HepG2 (cell line): Measurements from ENCODE around the gene GNB3. TPM values are rescaled to one million over a fixed set of nuclear protein-coding genes. Genes with fewer than 3 reads are reported as not detected.
A peak's percentile ranks its signal among the peaks of the same experiment; 100 is the strongest.

Experiments
- CBX5 ChIP-seq: sonication (generic); formaldehyde crosslinking; IDR thresholded peaks from 2 replicates; pipeline ENCODE4 v1.4.0; 2020; ENCODE audit warnings: missing genetic modification reagents, borderline replicate concordance
- FOXP1 ChIP-seq, 2 experiments: fragments of 450-650 bp in 1 of 2; IDR thresholded peaks; 2 replicates each; pipeline ENCODE4 v1.6.1; 2017 to 2018; ENCODE audit warnings: antibody characterized with exemption in 1 of 2
- NFKB2 ChIP-seq: sonication (generic); formaldehyde crosslinking; IDR thresholded peaks from 2 replicates; pipeline ENCODE4 v1.4.0; 2020; ENCODE audit warnings: missing genetic modification reagents, borderline replicate concordance
- POGZ ChIP-seq: sonication (generic); formaldehyde crosslinking; IDR thresholded peaks from 2 replicates; pipeline ENCODE4 v1.4.0; 2020; ENCODE audit warnings: mild to moderate bottlenecking, missing genetic modification reagents
- RBM39 ChIP-seq: fragments of 200-400 bp; formaldehyde crosslinking; IDR thresholded peaks from one replicate; pipeline ENCODE4 v1.6.1; 2018; ENCODE audit warnings: antibody characterized with exemption, mild to moderate bottlenecking, low read depth, low read length; ENCODE audit not compliant: poor library complexity, severe bottlenecking
- TBL1XR1 ChIP-seq: fragments of 150-350 bp; IDR thresholded peaks from 2 replicates; pipeline ENCODE4 v1.6.1; 2014; ENCODE audit warnings: borderline replicate concordance, low read length; ENCODE audit not compliant: partially characterized antibody
- ZFYVE20 ChIP-seq: sonication (generic); formaldehyde crosslinking; IDR thresholded peaks from 2 replicates; pipeline ENCODE4 v1.8.0; 2023; ENCODE audit warnings: low read depth, mild to moderate bottlenecking, moderate library complexity, missing genetic modification reagents, borderline replicate concordance
- ZNF790 ChIP-seq: sonication (generic); formaldehyde crosslinking; IDR thresholded peaks from 2 replicates; pipeline ENCODE4 v1.8.0; 2022; ENCODE audit warnings: missing genetic modification reagents, mild to moderate bottlenecking, borderline replicate concordance
- polyA plus RNA-seq, 8 experiments: library from polyadenylated mRNA; depleted of rRNA in 3 of 8; stranded (reverse) in 7 of 8; unstranded in 1 of 8; fragments of >200 nt; fragmentation: Illumina TruSeq in 4 of 8; extraction: Trizol in 4 of 8; gene quantifications; 2 replicates each; pipeline versions ENCODE4 v1.2.1 to v1.2.3, GENCODE V29; 2011 to 2016; ENCODE audit warnings: low read depth in 4 of 8, missing spikeins in 1 of 8, mixed read lengths in 1 of 8; ENCODE audit not compliant: insufficient read depth in 1 of 8
- total RNA-seq, 5 experiments: library from RNA; depleted of rRNA; stranded (reverse); fragments of >200 nt; fragmentation: Illumina TruSeq; extraction: Trizol; gene quantifications; 2 replicates each; pipeline ENCODE4 v1.2.3, GENCODE V29; 2016; ENCODE audit warnings: low read depth in 1 of 5
- TF ChIP-seq, protein P1 (sequence below): sonication (generic); formaldehyde crosslinking; IDR thresholded peaks from 2 replicates; pipeline ENCODE4 v1.5.0; 2020; ENCODE audit warnings: missing genetic modification reagents, mild to moderate bottlenecking, borderline replicate concordance
- TF ChIP-seq, protein P2 (sequence below): IDR thresholded peaks from 2 replicates; pipeline ENCODE4 v1.6.1; 2016
- TF ChIP-seq, protein P3 (sequence below): sonication (generic); formaldehyde crosslinking; IDR thresholded peaks from 2 replicates; pipeline ENCODE4 v1.4.0; 2020; ENCODE audit warnings: missing genetic modification reagents, borderline replicate concordance

Gene GNB3
- total and polyA plus RNA-seq, 2 of the 13 experiments (the other 11 are each of a cell fraction or from before 2014, with no cell fraction given) = 1.3 to 3.6 TPM

DNA sequence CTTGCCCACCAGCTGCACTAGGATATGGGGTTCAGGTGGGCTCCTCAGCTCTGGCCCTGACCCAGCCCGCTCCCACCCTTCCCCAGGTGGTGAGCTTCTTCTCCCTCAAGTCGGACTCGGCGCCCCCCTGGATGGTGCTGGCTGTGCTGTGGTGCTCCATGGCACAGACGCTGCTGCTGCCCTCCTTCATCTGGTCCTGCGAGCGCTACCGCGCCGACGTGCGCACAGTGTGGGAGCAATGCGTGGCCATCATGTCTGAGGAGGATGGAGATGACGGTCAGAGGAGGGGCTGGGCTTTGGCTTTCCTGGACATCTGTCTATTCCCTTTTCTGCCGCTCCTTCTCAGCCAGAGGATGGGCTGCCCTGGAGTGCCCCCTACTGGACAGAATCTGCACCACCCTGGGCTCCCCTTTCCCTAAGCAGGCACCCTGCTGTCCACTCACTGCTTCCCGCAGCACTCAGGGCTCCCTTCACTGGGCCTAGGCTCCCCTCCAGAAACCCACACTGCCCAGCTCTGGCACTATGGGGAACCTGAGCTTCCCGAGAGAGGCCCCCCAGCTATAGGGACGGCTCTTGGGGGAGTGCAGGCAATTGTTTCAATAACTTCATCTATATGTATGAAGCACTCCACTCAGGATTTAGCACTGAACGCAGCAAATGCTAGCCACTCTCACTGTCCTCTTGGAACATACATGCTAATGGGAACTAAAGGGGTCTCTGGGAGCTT, 15.2 kb upstream of the GNB3 start (continued):
- no peak for TF ChIP-seq TBL1XR1
- TF ChIP-seq, protein P1, sequence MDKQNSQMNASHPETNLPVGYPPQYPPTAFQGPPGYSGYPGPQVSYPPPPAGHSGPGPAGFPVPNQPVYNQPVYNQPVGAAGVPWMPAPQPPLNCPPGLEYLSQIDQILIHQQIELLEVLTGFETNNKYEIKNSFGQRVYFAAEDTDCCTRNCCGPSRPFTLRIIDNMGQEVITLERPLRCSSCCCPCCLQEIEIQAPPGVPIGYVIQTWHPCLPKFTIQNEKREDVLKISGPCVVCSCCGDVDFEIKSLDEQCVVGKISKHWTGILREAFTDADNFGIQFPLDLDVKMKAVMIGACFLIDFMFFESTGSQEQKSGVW (CRISPR knock-in tag) = no peak
- TF ChIP-seq NFKB2 (CRISPR knock-in tag) = peak; percentile 48; the same call in 1 of the 2 replicates
- TF ChIP-seq FOXP1 (IDR thresholded peaks at IDR 0.05) = no peak
- TF ChIP-seq FOXP1 (CRISPR knock-in tag; IDR thresholded peaks at IDR 0.05) = no peak
- TF ChIP-seq POGZ (CRISPR knock-in tag) = no peak
- TF ChIP-seq, protein P2, sequence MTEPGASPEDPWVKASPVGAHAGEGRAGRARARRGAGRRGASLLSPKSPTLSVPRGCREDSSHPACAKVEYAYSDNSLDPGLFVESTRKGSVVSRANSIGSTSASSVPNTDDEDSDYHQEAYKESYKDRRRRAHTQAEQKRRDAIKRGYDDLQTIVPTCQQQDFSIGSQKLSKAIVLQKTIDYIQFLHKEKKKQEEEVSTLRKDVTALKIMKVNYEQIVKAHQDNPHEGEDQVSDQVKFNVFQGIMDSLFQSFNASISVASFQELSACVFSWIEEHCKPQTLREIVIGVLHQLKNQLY (CRISPR knock-in tag) = 0 out of 2 replicates have a peak, but pooled peaks have one; percentile 46
- TF ChIP-seq, protein P3, sequence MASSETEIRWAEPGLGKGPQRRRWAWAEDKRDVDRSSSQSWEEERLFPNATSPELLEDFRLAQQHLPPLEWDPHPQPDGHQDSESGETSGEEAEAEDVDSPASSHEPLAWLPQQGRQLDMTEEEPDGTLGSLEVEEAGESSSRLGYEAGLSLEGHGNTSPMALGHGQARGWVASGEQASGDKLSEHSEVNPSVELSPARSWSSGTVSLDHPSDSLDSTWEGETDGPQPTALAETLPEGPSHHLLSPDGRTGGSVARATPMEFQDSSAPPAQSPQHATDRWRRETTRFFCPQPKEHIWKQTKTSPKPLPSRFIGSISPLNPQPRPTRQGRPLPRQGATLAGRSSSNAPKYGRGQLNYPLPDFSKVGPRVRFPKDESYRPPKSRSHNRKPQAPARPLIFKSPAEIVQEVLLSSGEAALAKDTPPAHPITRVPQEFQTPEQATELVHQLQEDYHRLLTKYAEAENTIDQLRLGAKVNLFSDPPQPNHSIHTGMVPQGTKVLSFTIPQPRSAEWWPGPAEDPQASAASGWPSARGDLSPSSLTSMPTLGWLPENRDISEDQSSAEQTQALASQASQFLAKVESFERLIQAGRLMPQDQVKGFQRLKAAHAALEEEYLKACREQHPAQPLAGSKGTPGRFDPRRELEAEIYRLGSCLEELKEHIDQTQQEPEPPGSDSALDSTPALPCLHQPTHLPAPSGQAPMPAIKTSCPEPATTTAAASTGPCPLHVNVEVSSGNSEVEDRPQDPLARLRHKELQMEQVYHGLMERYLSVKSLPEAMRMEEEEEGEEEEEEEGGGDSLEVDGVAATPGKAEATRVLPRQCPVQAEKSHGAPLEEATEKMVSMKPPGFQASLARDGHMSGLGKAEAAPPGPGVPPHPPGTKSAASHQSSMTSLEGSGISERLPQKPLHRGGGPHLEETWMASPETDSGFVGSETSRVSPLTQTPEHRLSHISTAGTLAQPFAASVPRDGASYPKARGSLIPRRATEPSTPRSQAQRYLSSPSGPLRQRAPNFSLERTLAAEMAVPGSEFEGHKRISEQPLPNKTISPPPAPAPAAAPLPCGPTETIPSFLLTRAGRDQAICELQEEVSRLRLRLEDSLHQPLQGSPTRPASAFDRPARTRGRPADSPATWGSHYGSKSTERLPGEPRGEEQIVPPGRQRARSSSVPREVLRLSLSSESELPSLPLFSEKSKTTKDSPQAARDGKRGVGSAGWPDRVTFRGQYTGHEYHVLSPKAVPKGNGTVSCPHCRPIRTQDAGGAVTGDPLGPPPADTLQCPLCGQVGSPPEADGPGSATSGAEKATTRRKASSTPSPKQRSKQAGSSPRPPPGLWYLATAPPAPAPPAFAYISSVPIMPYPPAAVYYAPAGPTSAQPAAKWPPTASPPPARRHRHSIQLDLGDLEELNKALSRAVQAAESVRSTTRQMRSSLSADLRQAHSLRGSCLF (CRISPR knock-in tag) = no peak
- no peak for TF ChIP-seq ZFYVE20
- no peak for TF ChIP-seq ZNF790 (CRISPR knock-in tag)
- TF ChIP-seq CBX5 (CRISPR knock-in tag) = no peak; the same call in 1 of the 2 replicates
- no peak for TF ChIP-seq RBM39
